ENCODE measurements around the gene LAMB2. TPM values are rescaled to one million over a fixed set of nuclear protein-coding genes. Genes with fewer than 3 reads are reported as not detected.

The LAMB2 gene
- total RNA-seq, 1 donor from 2014 or later = 75.4 TPM

GRCh38 chr3:49124203-49124602 lies 8.6 kb downstream of the LAMB2 start:
- no peak overlapping the region for H3K27ac ChIP-seq
- no peaks in the 10 kb centered on the region for H3K9me3 Mint-ChIP-seq
- H3K4me2 ChIP-seq = no peak overlapping the region
- H2AFZ ChIP-seq (replicated peaks) = no peak overlapping the region
- no peak overlapping the region for H3K9ac ChIP-seq
- H3K4me3 ChIP-seq = no peak overlapping the region
- DNase-seq (ENCODE audit: low spot score) = no peak
- no peaks in the 10 kb centered on the region for H3K9me3 ChIP-seq (ENCODE audit: low read depth)
- TF ChIP-seq, protein P1, sequence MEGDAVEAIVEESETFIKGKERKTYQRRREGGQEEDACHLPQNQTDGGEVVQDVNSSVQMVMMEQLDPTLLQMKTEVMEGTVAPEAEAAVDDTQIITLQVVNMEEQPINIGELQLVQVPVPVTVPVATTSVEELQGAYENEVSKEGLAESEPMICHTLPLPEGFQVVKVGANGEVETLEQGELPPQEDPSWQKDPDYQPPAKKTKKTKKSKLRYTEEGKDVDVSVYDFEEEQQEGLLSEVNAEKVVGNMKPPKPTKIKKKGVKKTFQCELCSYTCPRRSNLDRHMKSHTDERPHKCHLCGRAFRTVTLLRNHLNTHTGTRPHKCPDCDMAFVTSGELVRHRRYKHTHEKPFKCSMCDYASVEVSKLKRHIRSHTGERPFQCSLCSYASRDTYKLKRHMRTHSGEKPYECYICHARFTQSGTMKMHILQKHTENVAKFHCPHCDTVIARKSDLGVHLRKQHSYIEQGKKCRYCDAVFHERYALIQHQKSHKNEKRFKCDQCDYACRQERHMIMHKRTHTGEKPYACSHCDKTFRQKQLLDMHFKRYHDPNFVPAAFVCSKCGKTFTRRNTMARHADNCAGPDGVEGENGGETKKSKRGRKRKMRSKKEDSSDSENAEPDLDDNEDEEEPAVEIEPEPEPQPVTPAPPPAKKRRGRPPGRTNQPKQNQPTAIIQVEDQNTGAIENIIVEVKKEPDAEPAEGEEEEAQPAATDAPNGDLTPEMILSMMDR (IDR thresholded peaks at IDR 0.05) = no peak
- no peak for TF ChIP-seq EZH2phosphoT487 (IDR thresholded peaks at IDR 0.05)
- no peak for TF ChIP-seq EZH2 (IDR thresholded peaks at IDR 0.05)
- H3F3A ChIP-seq (ENCODE audit: low read depth) = peaks cover 20% of the 10 kb centered on the region
- H3K4me3 Mint-ChIP-seq = no peak overlapping the region
- no peaks in the 10 kb centered on the region for H3K27me3 ChIP-seq
- no peak overlapping the region for H3K27ac Mint-ChIP-seq
- H3K36me3 ChIP-seq = no peaks in the 10 kb centered on the region
- H3K4me1 ChIP-seq = no peaks in the 10 kb centered on the region
- peaks cover 2% of the 10 kb centered on the region for H3K27me3 Mint-ChIP-seq (ENCODE audit: insufficient read depth, low read depth)
- no peaks in the 10 kb centered on the region for H4K20me1 ChIP-seq (ENCODE audit: low read depth)
- H3K79me2 ChIP-seq (ENCODE audit: low read depth) = peaks cover 10% of the 10 kb centered on the region
- H3K36me3 Mint-ChIP-seq = peaks cover 3% of the 10 kb centered on the region
- peaks cover 4% of the 10 kb centered on the region for H3K4me1 Mint-ChIP-seq

- no peak overlapping the region for H3K4me2 ChIP-seq
- Mint-ChIP-seq H3K27me3 (ENCODE audit: insufficient read depth, low read depth) (peaks cover 2% of the 10 kb centered on the region), H3K36me3 (peaks cover 2% of the 10 kb centered on the region), H3K4me1 (peaks cover 4% of the 10 kb centered on the region), H3K9me3 (no peaks in the 10 kb centered on the region), H3K4me3 (no peak overlapping the region), H3K27ac (no peak overlapping the region)
- H3K4me3 ChIP-seq = no peak overlapping the region
- H4K20me1 ChIP-seq (ENCODE audit: low read depth) = no peaks in the 10 kb centered on the region
- H3K36me3 ChIP-seq = no peaks in the 10 kb centered on the region
- H3K27ac ChIP-seq = no peak overlapping the region
- H3K9ac ChIP-seq = no peak overlapping the region
- H3K79me2 ChIP-seq (ENCODE audit: low read depth) = peaks cover 16% of the 10 kb centered on the region
- no peak for DNase-seq (ENCODE audit: low spot score)
- no peaks in the 10 kb centered on the region for H3K4me1 ChIP-seq
- peaks cover 20% of the 10 kb centered on the region for H3F3A ChIP-seq (ENCODE audit: low read depth)
- H2AFZ ChIP-seq (replicated peaks) = no peak overlapping the region
- no peaks in the 10 kb centered on the region for H3K27me3 ChIP-seq
- TF ChIP-seq EZH2phosphoT487 (IDR thresholded peaks at IDR 0.05) (no peak), EZH2 (IDR thresholded peaks at IDR 0.05) (no peak)
- TF ChIP-seq, protein P1 (IDR thresholded peaks at IDR 0.05) = no peak
- H3K9me3 ChIP-seq (ENCODE audit: low read depth) = no peaks in the 10 kb centered on the region
Observed at GRCh38 chr3:49123687-49124086, 9.2 kb downstream of the LAMB2 start.

DNA sequence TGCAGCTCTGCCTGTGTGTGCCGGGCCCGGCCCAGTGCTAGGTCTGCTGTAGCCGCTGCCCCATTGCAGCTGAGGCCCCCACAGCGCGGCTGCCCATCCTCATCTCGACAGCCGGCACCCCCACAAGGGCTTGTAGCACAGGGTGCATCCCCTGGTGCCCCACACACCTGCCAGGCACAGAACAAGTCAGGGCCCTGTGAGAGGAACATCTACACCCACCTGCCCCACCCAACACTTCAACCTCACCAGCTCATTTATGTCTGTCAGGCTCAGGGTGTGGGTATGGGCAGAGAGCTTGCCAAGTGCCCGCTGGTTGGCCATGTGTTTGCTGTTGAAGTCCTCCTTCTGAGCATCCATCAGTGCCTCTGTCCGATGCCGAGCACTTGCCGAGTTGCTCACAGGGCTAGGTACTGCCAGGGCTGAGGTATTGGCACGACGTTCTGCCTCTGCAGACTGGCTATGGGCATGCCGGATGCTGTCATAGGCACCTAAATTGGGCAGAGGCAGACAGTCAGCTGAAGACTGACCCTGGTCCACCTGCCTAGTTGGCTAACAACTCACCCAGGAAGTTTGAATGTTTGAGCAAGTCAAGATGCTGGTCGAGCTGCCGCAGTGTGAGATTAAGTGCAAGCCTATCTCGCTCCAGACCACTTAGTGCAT lies 9.8 kb downstream of the LAMB2 start:
- Histone ChIP-seq H3K4me2 (no peak overlapping the region), H3F3A (ENCODE audit: low read depth) (peaks cover 20% of the 10 kb centered on the region), H3K79me2 (ENCODE audit: low read depth) (peaks cover 18% of the 10 kb centered on the region), H3K4me1 (no peaks in the 10 kb centered on the region), H3K4me3 (no peak overlapping the region), H3K27ac (no peak overlapping the region), H3K36me3 (no peaks in the 10 kb centered on the region), H3K27me3 (no peaks in the 10 kb centered on the region), H2AFZ (replicated peaks) (no peak overlapping the region), H4K20me1 (ENCODE audit: low read depth) (no peaks in the 10 kb centered on the region), H3K9ac (no peak overlapping the region), H3K9me3 (ENCODE audit: low read depth) (no peaks in the 10 kb centered on the region)
- TF ChIP-seq, protein P1 (IDR thresholded peaks at IDR 0.05) = no peak
- TF ChIP-seq EZH2phosphoT487 (IDR thresholded peaks at IDR 0.05) (no peak), EZH2 (IDR thresholded peaks at IDR 0.05) (no peak)
- DNase-seq (ENCODE audit: low spot score) = no peak
- Mint-ChIP-seq H3K27ac (no peak overlapping the region), H3K27me3 (ENCODE audit: insufficient read depth, low read depth) (peaks cover 2% of the 10 kb centered on the region), H3K36me3 (peaks cover 2% of the 10 kb centered on the region), H3K4me1 (peaks cover 4% of the 10 kb centered on the region), H3K4me3 (no peak overlapping the region), H3K9me3 (no peaks in the 10 kb centered on the region)
